ENCODE data around the gene ENTHD1. TPM values are rescaled to one million over a fixed set of nuclear protein-coding genes. Genes with fewer than 3 reads are reported as not detected.

ENTHD1 gene
- total and polyA plus RNA-seq, 10 of the 15 experiments (the other 5 are each of a cell fraction or from before 2014, with no cell fraction given): 0.09 to 0.52 (median 0.21) TPM; not detected in 1

GRCh38 chr22:39729141-39729934, 164.2 kb downstream of the ENTHD1 start:
- SMC1A ChIA-PET (ENCODE audit: uncharacterized antibody, unreplicated experiment): no interaction called here
- WGBS (ENCODE audit: insufficient coverage, insufficient replicate concordance, low lambda C conversion rate, missing lambda C conversion rate): 41% methylated on average over 13 of the region's 13 CpGs
- POLR2A ChIA-PET: no interaction called here
- no peaks in the 10 kb centered on the region for H4K20me1 ChIP-seq (ENCODE audit: control insufficient read depth, insufficient read depth)
- no peak overlapping the region for H2AFZ ChIP-seq (ENCODE audit: control insufficient read depth, low read depth, low read length)
- no peak overlapping the region for H3K27ac ChIP-seq (ENCODE audit: control insufficient read depth, insufficient read depth)
- H3K9me3 ChIP-seq (replicated peaks; ENCODE audit: control insufficient read depth, insufficient read depth, low read length): no peaks in the 10 kb centered on the region
- no peaks in the 10 kb centered on the region for H3K36me3 ChIP-seq (ENCODE audit: control insufficient read depth in 2 of 2, insufficient read depth in 2 of 2, low read length in 1 of 2)
- H3K79me2 ChIP-seq (ENCODE audit: control insufficient read depth, insufficient read depth, low read length): no peaks in the 10 kb centered on the region
- ATAC-seq (no peak), FAIRE-seq (no peak), DNase-seq (ENCODE audit: low read depth, low spot score) (no peak)
- CTCF ChIA-PET: no interaction called here
- RAD21 ChIA-PET (ENCODE audit: unreplicated experiment): no interaction called here
- intact Hi-C loops (cut with micrococcal nuclease; ENCODE audit: unreplicated experiment) (no loop called here), in situ Hi-C loops (cut with MboI) (no loop called here)
- no peak for TF ChIP-seq CUX1 (IDR thresholded peaks at IDR 0.05; ENCODE audit: insufficient replicate concordance, low read depth, low read length)
- TF ChIP-seq NFXL1 (IDR thresholded peaks at IDR 0.05; ENCODE audit: borderline replicate concordance): no peak
- no peak for TF ChIP-seq CBX3 (IDR thresholded peaks at IDR 0.05; ENCODE audit: borderline replicate concordance, low read depth)
- no peak for TF ChIP-seq DPF2 (IDR thresholded peaks at IDR 0.05)
- TF ChIP-seq TAF1 (IDR thresholded peaks at IDR 0.05; ENCODE audit: borderline replicate concordance, low read depth, low read length): no peak
- H3K4me3 ChIP-seq: no peak overlapping the region
- peaks cover 1 to 5% of the 10 kb centered on the region in 2 experiments; a peak in 3 of 4 replicates for H3K27me3 ChIP-seq (replicated peaks in 1 of 2; ENCODE audit: control insufficient read depth in 2 of 2, insufficient read depth in 2 of 2, low read length in 1 of 2)
- H3K9ac ChIP-seq (ENCODE audit: control insufficient read depth, insufficient read depth, low read length): no peak overlapping the region
- H3K4me1 ChIP-seq (ENCODE audit: control insufficient read depth, insufficient read depth, low read length): no peaks in the 10 kb centered on the region
- no TSS peak for BruUV-seq (replicated peaks)
- H3K4me2 ChIP-seq (ENCODE audit: control insufficient read depth, insufficient read depth): no peak overlapping the region

Measured in GM12878 (cell line).